T-helper 1 cell (primary cell): ENCODE data around the gene RRM1.

ENCODE experiments used
- DNase-seq, 5 donors: peaks; one replicate each; pipeline ENCODE4 v3.0.0-alpha.2; 2012 to 2020

Gene RRM1

DNA sequence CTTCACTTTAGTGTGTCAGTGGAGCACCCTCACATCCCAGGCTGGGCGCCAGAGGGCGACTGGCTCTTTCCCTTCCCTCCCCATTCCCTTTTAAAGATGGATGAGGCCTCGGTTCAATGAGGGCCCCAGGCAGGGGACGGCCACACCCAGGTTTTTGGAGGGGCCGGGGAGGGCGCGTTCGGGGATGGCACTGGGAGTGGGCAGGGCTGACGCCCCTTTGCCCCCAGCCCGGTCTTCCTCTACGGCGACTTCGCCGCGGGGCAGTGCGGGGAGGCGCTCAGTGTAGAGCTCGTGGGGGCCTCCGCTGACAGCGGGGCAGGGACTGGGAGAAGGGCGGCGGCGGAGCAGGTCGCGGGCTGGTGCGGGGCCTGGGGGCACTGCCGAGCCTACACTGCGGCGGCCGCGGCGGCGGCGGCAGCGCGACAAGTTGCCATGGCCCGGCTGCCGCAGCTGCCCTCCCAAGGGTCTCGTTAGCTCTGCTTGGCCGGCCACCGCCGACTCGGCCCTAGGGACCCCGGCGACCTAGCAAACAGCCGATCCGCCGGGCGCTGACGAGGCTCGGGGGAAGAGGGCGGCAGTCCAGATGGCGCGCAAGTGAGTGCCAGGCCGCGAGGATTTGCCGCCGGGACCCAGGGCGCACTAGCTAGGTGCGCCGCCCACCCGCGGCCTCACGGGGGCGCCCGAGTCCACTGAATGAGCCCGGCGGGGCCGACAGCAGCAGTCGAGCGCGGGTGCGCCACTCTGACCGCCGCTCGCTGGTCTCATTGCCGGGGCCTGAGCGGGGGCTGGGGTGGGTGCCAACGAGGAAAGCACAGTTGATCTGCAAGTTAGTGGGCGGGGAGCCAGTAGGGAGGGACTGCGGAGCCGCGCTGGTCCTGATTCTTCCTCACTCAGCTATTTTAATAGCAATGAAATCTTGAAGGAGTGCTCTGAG is 92.7 kb downstream of the RRM1 start:
- peak; percentile 58 to 74 (median 71) for DNase-seq
